HepG2 (cell line): ENCODE results near the gene LMCD1. TPM values are rescaled to one million over a fixed set of nuclear protein-coding genes. Genes with fewer than 3 reads are reported as not detected.

ENCODE experiments used
- ATAC-seq: fragments of 200-7000 bp; cut with Tn5 transposase; 3 replicates; pipeline ENCODE4 v1.9.1; 2020; ENCODE audit warnings: mild to moderate bottlenecking, moderate library complexity
- BruUV-seq: library from RNA; stranded (reverse); fragments of 400-500 nt; replicated peaks from 2 replicates; lab custom pipeline; 2021; lab: Mats Ljungman, UMichigan
- CTCF ChIA-PET: fragments of 300-600 bp; formaldehyde crosslinking; extraction: SDS; loops from one replicate; lab custom pipeline; 2021; ENCODE audit warnings: low total read pairs, inconsistent platforms, low intra/inter-chr PET ratio; lab: Yijun Ruan, JAX
- POLR2A ChIA-PET: fragments of 350-600 bp; sonication (Branson Sonifier 250); formaldehyde crosslinking; loops from one replicate; lab custom pipeline; 2020; ENCODE audit warnings: antibody characterized with exemption, inconsistent platforms; lab: Yijun Ruan, JAX
- DNase-seq: peaks from one replicate; pipeline ENCODE4 v3.0.0-alpha.2; 2015; ENCODE audit warnings: low spot score
- FAIRE-seq: peaks from 3 replicates; lab custom pipeline; 2011; peaks lifted over from hg19 to GRCh38; lab: Jason Lieb, UNC
- H2AFZ ChIP-seq: one replicate; pipeline ENCODE4 v1.6.1; 2011; ENCODE audit warnings: low read length, inconsistent platforms
- H3K27ac ChIP-seq: fragments of 300-600 bp; 3 replicates; pipeline ENCODE4 v1.8.0; 2011; ENCODE audit warnings: mixed run types, mild to moderate bottlenecking, mixed read lengths, low read length, inconsistent platforms; ENCODE audit not compliant: insufficient read depth; ENCODE audit errors: extremely low read length
- H3K27me3 ChIP-seq, 2 experiments: fragments of 200-600 bp in 1 of 2; 2 replicates in 1 of 2; 3 replicates in 1 of 2; pipeline versions ENCODE4 v1.6.0 to v1.8.0; 2011; ENCODE audit warnings: low read length in 2 of 2, mild to moderate bottlenecking in 2 of 2, moderate library complexity in 2 of 2, inconsistent platforms in 1 of 2; ENCODE audit not compliant: insufficient read depth in 2 of 2, control insufficient read depth in 1 of 2
- H3K36me3 ChIP-seq, 2 experiments: fragments of 200-600 bp in 1 of 2; replicated peaks in 1 of 2; 2 replicates in 1 of 2; 3 replicates in 1 of 2; pipeline versions ENCODE4 v1.5.1 to v1.8.0; 2011; ENCODE audit warnings: low read length in 2 of 2, inconsistent platforms in 1 of 2; ENCODE audit not compliant: insufficient read depth in 2 of 2, control insufficient read depth in 1 of 2
- H3K4me1 ChIP-seq: 2 replicates; pipeline ENCODE4 v1.5.1; 2012; ENCODE audit warnings: low read length, inconsistent platforms; ENCODE audit not compliant: insufficient read depth
- H3K4me2 ChIP-seq: 2 replicates; pipeline ENCODE4 v1.6.0; 2011; ENCODE audit warnings: low read depth, low read length, inconsistent platforms
- H3K4me3 ChIP-seq, 3 experiments: fragments of 200-600 bp in 1 of 3; sonication (generic), shearing (Covaris generic) in 1 of 3; replicated peaks in 1 of 3; 2 replicates each; pipeline ENCODE4 v1.5.1; 2011 to 2016; ENCODE audit warnings: low read length in 3 of 3, inconsistent platforms in 2 of 3, low read depth in 2 of 3, mild to moderate bottlenecking in 2 of 3, control low read depth in 1 of 3, mixed read lengths in 1 of 3; ENCODE audit not compliant: insufficient read depth in 1 of 3
- H3K79me2 ChIP-seq: one replicate; pipeline ENCODE4 v1.6.1; 2011; ENCODE audit warnings: low read length, inconsistent platforms; ENCODE audit not compliant: insufficient read depth
- H3K9ac ChIP-seq: 2 replicates; pipeline ENCODE4 v1.6.0; 2011; ENCODE audit warnings: mild to moderate bottlenecking, low read depth, low read length, inconsistent platforms; ENCODE audit not compliant: insufficient read depth
- H3K9me3 ChIP-seq: 2 replicates; pipeline ENCODE4 v1.5.1; 2012; ENCODE audit warnings: mild to moderate bottlenecking, low read length
- H4K20me1 ChIP-seq: 2 replicates; pipeline ENCODE4 v1.6.0; 2011; ENCODE audit warnings: inconsistent platforms, mild to moderate bottlenecking, low read length, moderate library complexity; ENCODE audit not compliant: insufficient read depth
- E2F1 ChIP-seq: sonication (generic); formaldehyde crosslinking; IDR thresholded peaks from 2 replicates; pipeline ENCODE4 v1.5.0; 2020; ENCODE audit warnings: missing genetic modification reagents
- KDM3A ChIP-seq: IDR thresholded peaks from 2 replicates; pipeline ENCODE4 v1.6.1; 2018; ENCODE audit warnings: low read depth, missing compliant biosample characterization
- MAFF ChIP-seq: IDR thresholded peaks from 2 replicates; pipeline ENCODE4 v1.6.1; 2011; ENCODE audit warnings: low read depth, low read length, improper control_type of control experiment
- MAFK ChIP-seq, 2 experiments: IDR thresholded peaks in 1 of 2; conservative IDR thresholded peaks in 1 of 2; 2 replicates each; pipeline ENCODE4 v1.6.1; 2011; ENCODE audit warnings: improper control_type of control experiment in 2 of 2, low read length in 2 of 2
- NFIC ChIP-seq: IDR thresholded peaks from 2 replicates; pipeline ENCODE4 v1.6.1; 2012; ENCODE audit warnings: mild to moderate bottlenecking, low read length, inconsistent platforms
- NR2F1 ChIP-seq, 2 experiments: fragments of 450-650 bp in 1 of 2; formaldehyde crosslinking in 1 of 2; IDR thresholded peaks; 2 replicates each; pipeline versions ENCODE4 v1.5.0 to v1.6.1; 2016 to 2020; ENCODE audit warnings: mild to moderate bottlenecking in 1 of 2, missing compliant biosample characterization in 1 of 2, missing genetic modification reagents in 1 of 2, moderate library complexity in 1 of 2
- PHB2 ChIP-seq: fragments of 450-650 bp; IDR thresholded peaks from 2 replicates; pipeline ENCODE4 v1.6.1; 2018; ENCODE audit not compliant: partially characterized antibody
- ZNF691 ChIP-seq: sonication (generic); formaldehyde crosslinking; IDR thresholded peaks from 2 replicates; pipeline ENCODE4 v1.4.0; 2020; ENCODE audit warnings: missing genetic modification reagents, low read depth, mild to moderate bottlenecking, borderline replicate concordance
- ZNF839 ChIP-seq: sonication (generic); formaldehyde crosslinking; IDR thresholded peaks from 2 replicates; pipeline ENCODE4 v1.4.0; 2020; ENCODE audit warnings: missing genetic modification reagents, mild to moderate bottlenecking, borderline replicate concordance
- WGBS: methylation state at CpG from one replicate; pipeline ENCODE4 v1.1.6; 2017; ENCODE audit warnings: low lambda C conversion rate; 5-methylcytosine and 5-hydroxymethylcytosine counted together
- in situ Hi-C: cut with HindIII; loops from 2 replicates; pipeline ENCODE4 v1.10.0; 2017; ENCODE audit warnings: low pct_unique_long_range_greater_than_20kb; ENCODE audit not compliant: extremely low pct_ligation_motif_present
- intact Hi-C: fragments of 100-400 bp; cut with micrococcal nuclease; formaldehyde crosslinking; loops from one replicate; pipeline ENCODE4 v1.10.0; 2022; ENCODE audit not compliant: unreplicated experiment
- polyA plus RNA-seq, 8 experiments: library from polyadenylated mRNA; depleted of rRNA in 3 of 8; stranded (reverse) in 7 of 8; unstranded in 1 of 8; fragments of >200 nt; fragmentation: Illumina TruSeq in 4 of 8; extraction: Trizol in 4 of 8; gene quantifications; 2 replicates each; pipeline versions ENCODE4 v1.2.1 to v1.2.3, GENCODE V29; 2011 to 2016; ENCODE audit warnings: low read depth in 4 of 8, missing spikeins in 1 of 8, mixed read lengths in 1 of 8; ENCODE audit not compliant: insufficient read depth in 1 of 8
- total RNA-seq, 5 experiments: library from RNA; depleted of rRNA; stranded (reverse); fragments of >200 nt; fragmentation: Illumina TruSeq; extraction: Trizol; gene quantifications; 2 replicates each; pipeline ENCODE4 v1.2.3, GENCODE V29; 2016; ENCODE audit warnings: low read depth in 1 of 5
- TF ChIP-seq, protein P1 (sequence below), 2 experiments: fragments of 450-650 bp in 1 of 2; sonication (generic) in 1 of 2; formaldehyde crosslinking; IDR thresholded peaks; 2 replicates each; pipeline versions ENCODE4 v1.5.0 to v1.8.0; 2020 to 2022; ENCODE audit warnings: mild to moderate bottlenecking in 1 of 2, missing genetic modification reagents in 1 of 2
- TF ChIP-seq, protein P2 (sequence below): sonication (generic); formaldehyde crosslinking; IDR thresholded peaks from 2 replicates; pipeline ENCODE4 v1.4.0; 2020; ENCODE audit warnings: mild to moderate bottlenecking, missing genetic modification reagents

Gene LMCD1
- total and polyA plus RNA-seq, 2 of the 13 experiments (the other 11 are each of a cell fraction or from before 2014, with no cell fraction given): 6.2 to 7.1 TPM

GRCh38 chr3:8573342-8573926, 71.8 kb downstream of the LMCD1 start:
- POLR2A ChIA-PET: no interaction called here
- Histone ChIP-seq H2AFZ (no peak overlapping the region), H3K9me3 (no peaks in the 10 kb centered on the region), H3K9ac (no peak overlapping the region), H3K79me2 (no peaks in the 10 kb centered on the region), H3K27ac (no peak overlapping the region), H3K4me2 (no peak overlapping the region), H3K27me3 (no peaks in the 10 kb centered on the region), H3K36me3 (no peaks in the 10 kb centered on the region; a peak in 1 of 5 replicates), H3K4me1 (no peaks in the 10 kb centered on the region), H4K20me1 (no peaks in the 10 kb centered on the region), H3K4me3 (no peak overlapping the region)
- 81% methylated on average over 4 of the region's 4 CpGs for WGBS
- CTCF ChIA-PET: no interaction called here
- in situ Hi-C loops (no loop called here), intact Hi-C loops (no loop called here)
- ATAC-seq (no peak), FAIRE-seq (no peak), DNase-seq (no peak)
- BruUV-seq: no TSS peak
- TF ChIP-seq MAFK (conservative IDR thresholded peaks at IDR 0.05 in 1 of 2, IDR thresholded peaks at IDR 0.05 in 1 of 2; ENCODE audit: low read length in 2 of 2): peak; percentile 36 to 75; a peak in 3 of 4 replicates
- peak; percentile 48; the same call in 1 of the 2 replicates for TF ChIP-seq MAFF
- TF ChIP-seq, protein P1, sequence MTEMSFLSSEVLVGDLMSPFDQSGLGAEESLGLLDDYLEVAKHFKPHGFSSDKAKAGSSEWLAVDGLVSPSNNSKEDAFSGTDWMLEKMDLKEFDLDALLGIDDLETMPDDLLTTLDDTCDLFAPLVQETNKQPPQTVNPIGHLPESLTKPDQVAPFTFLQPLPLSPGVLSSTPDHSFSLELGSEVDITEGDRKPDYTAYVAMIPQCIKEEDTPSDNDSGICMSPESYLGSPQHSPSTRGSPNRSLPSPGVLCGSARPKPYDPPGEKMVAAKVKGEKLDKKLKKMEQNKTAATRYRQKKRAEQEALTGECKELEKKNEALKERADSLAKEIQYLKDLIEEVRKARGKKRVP (CRISPR knock-in tag; IDR thresholded peaks at IDR 0.05): no peak
- TF ChIP-seq NFIC: no peak

- Histone ChIP-seq H3K9me3 (no peaks in the 10 kb centered on the region), H3K4me1 (no peaks in the 10 kb centered on the region), H3K9ac (no peak overlapping the region), H2AFZ (no peak overlapping the region), H3K27ac (no peak overlapping the region), H3K27me3 (no peaks in the 10 kb centered on the region), H3K36me3 (no peaks in the 10 kb centered on the region; a peak in 1 of 5 replicates), H3K4me3 (no peak overlapping the region), H4K20me1 (no peaks in the 10 kb centered on the region), H3K79me2 (no peaks in the 10 kb centered on the region), H3K4me2 (no peak overlapping the region)
- no peak for ATAC-seq
- in situ Hi-C loops (no loop called here), intact Hi-C loops (no loop called here)
- FAIRE-seq: no peak
- CTCF ChIA-PET: no interaction called here
- POLR2A ChIA-PET: no interaction called here
- 73% methylated on average over 2 of the region's 2 CpGs for WGBS
- DNase-seq: no peak
- BruUV-seq: no TSS peak
- TF ChIP-seq PHB2 (no peak), NR2F1 (CRISPR knock-in tag; IDR thresholded peaks at IDR 0.05) (no peak), ZNF691 (CRISPR knock-in tag) (no peak), KDM3A (CRISPR knock-in tag) (no peak), ZNF839 (CRISPR knock-in tag) (no peak), E2F1 (CRISPR knock-in tag) (no peak)
- TF ChIP-seq, protein P2, sequence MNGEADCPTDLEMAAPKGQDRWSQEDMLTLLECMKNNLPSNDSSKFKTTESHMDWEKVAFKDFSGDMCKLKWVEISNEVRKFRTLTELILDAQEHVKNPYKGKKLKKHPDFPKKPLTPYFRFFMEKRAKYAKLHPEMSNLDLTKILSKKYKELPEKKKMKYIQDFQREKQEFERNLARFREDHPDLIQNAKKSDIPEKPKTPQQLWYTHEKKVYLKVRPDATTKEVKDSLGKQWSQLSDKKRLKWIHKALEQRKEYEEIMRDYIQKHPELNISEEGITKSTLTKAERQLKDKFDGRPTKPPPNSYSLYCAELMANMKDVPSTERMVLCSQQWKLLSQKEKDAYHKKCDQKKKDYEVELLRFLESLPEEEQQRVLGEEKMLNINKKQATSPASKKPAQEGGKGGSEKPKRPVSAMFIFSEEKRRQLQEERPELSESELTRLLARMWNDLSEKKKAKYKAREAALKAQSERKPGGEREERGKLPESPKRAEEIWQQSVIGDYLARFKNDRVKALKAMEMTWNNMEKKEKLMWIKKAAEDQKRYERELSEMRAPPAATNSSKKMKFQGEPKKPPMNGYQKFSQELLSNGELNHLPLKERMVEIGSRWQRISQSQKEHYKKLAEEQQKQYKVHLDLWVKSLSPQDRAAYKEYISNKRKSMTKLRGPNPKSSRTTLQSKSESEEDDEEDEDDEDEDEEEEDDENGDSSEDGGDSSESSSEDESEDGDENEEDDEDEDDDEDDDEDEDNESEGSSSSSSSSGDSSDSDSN (CRISPR knock-in tag): no peak
Measured at GRCh38 chr3:8574040-8574669, 72.5 kb downstream of the LMCD1 start.
